Lower leg skin (tissue), 3 donors: ENCODE measurements around the gene RASA3.

Source experiments
- POLR2A ChIP-seq, 2 donors: fragments of 450-650 bp; IDR thresholded peaks; one replicate each; pipeline ENCODE4 v1.6.1; 2016 to 2017; ENCODE audit warnings: antibody characterized with exemption in 2 of 2, mild to moderate bottlenecking in 1 of 2, moderate library complexity in 1 of 2
- TF ChIP-seq, protein P1 (sequence below), 3 donors: fragments of 450-650 bp; IDR thresholded peaks; one replicate each; pipeline ENCODE4 v1.5.1; 2016; ENCODE audit warnings: antibody characterized with exemption in 3 of 3, mild to moderate bottlenecking in 3 of 3, moderate library complexity in 2 of 3

DNA sequence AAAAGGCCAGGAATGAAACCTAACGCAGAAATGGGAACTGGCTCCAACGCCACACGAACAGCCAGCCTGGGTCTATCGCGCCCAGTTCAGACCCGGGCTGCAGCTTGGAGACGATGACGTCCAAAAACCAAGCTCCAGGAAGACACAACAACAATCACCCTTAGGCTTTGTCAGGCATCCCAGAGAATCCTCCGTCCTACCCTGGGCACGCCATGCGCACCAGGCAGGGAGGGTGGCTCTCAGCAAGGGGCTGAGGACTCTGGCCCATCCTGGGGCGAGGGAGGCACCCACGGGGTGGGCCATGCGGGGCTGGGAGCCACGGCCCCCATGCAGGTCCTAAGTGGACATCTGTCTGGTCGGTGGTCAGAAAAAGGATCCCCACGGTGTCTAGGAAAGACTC lies 9.0 kb downstream of the RASA3 start:
- TF ChIP-seq, protein P1, sequence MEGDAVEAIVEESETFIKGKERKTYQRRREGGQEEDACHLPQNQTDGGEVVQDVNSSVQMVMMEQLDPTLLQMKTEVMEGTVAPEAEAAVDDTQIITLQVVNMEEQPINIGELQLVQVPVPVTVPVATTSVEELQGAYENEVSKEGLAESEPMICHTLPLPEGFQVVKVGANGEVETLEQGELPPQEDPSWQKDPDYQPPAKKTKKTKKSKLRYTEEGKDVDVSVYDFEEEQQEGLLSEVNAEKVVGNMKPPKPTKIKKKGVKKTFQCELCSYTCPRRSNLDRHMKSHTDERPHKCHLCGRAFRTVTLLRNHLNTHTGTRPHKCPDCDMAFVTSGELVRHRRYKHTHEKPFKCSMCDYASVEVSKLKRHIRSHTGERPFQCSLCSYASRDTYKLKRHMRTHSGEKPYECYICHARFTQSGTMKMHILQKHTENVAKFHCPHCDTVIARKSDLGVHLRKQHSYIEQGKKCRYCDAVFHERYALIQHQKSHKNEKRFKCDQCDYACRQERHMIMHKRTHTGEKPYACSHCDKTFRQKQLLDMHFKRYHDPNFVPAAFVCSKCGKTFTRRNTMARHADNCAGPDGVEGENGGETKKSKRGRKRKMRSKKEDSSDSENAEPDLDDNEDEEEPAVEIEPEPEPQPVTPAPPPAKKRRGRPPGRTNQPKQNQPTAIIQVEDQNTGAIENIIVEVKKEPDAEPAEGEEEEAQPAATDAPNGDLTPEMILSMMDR (IDR thresholded peaks at IDR 0.05): no peak
- TF ChIP-seq POLR2A (IDR thresholded peaks at IDR 0.05): no peak
